GM18526 (cell line): ENCODE results near the gene SRGAP3.

Experiments
- POLR2A ChIP-seq: IDR thresholded peaks from 3 replicates; pipeline ENCODE4 v1.6.1; 2011; ENCODE audit not compliant: insufficient read length; ENCODE audit errors: extremely low read depth

Gene SRGAP3

GRCh38 chr3:8954938-8955763 lies 294.3 kb downstream of the SRGAP3 start:
- no peak for TF ChIP-seq POLR2A

- no peak for TF ChIP-seq POLR2A
Observed at GRCh38 chr3:8953313-8953712, 296.1 kb downstream of the SRGAP3 start.

- TF ChIP-seq POLR2A, result no peak
Observed at GRCh38 chr3:8952130-8952529, 297.3 kb downstream of the SRGAP3 start.

- no peak for TF ChIP-seq POLR2A
Observed at GRCh38 chr3:8945890-8946600, 303.4 kb downstream of the SRGAP3 start.

GRCh38 chr3:8942746-8943488 lies 306.5 kb downstream of the SRGAP3 start:
- TF ChIP-seq POLR2A, result no peak

GRCh38 chr3:8942115-8942514 lies 307.3 kb downstream of the SRGAP3 start:
- TF ChIP-seq POLR2A, result no peak

GRCh38 chr3:8938021-8938420 lies 311.4 kb downstream of the SRGAP3 start:
- no peak for TF ChIP-seq POLR2A

- no peak for TF ChIP-seq POLR2A
Observed at GRCh38 chr3:8937064-8938020, 312.1 kb downstream of the SRGAP3 start.

- TF ChIP-seq POLR2A, result no peak
Observed at GRCh38 chr3:8932507-8932906, 316.9 kb downstream of the SRGAP3 start.

- no peak for TF ChIP-seq POLR2A
Observed at GRCh38 chr3:8931342-8931741, 318.1 kb downstream of the SRGAP3 start.
